Neural progenitor cell (in vitro differentiated cells): ENCODE measurements around the gene PLEKHA6.

Source experiments
- EZH2 ChIP-seq: fragments of 200-600 bp; sonication (generic); IDR thresholded peaks from 2 replicates; pipeline ENCODE4 v1.6.1; 2017; ENCODE audit warnings: antibody characterized with exemption, mild to moderate bottlenecking, moderate library complexity
- EZH2phosphoT487 ChIP-seq: fragments of 200-600 bp; sonication (generic); IDR thresholded peaks from 2 replicates; pipeline ENCODE4 v1.6.1; 2017; ENCODE audit warnings: antibody characterized with exemption

GRCh38 chr1:204272505-204272904 lies 87.2 kb downstream of the PLEKHA6 start:
- TF ChIP-seq EZH2, result no peak
- no peak for TF ChIP-seq EZH2phosphoT487
